IPS-15b (cell line): Measurements from ENCODE around the gene PDE11A.

Experiments
- H3K27me3 ChIP-seq: one replicate; pipeline ENCODE4 v1.6.1; 2013; ENCODE audit warnings: low read length; ENCODE audit not compliant: control insufficient read depth, insufficient read depth
- H3K36me3 ChIP-seq: one replicate; pipeline ENCODE4 v1.6.1; 2013; ENCODE audit warnings: low read length; ENCODE audit not compliant: control insufficient read depth, insufficient read depth
- H3K4me1 ChIP-seq: one replicate; pipeline ENCODE4 v1.6.1; 2013; ENCODE audit warnings: mild to moderate bottlenecking, low read length; ENCODE audit not compliant: control insufficient read depth, insufficient read depth
- H3K4me3 ChIP-seq: one replicate; pipeline ENCODE4 v1.5.1; 2013; ENCODE audit warnings: low read depth, low read length
- H3K9ac ChIP-seq: one replicate; pipeline ENCODE4 v1.6.1; 2013; ENCODE audit warnings: low read depth, mild to moderate bottlenecking, low read length
- H3K9me3 ChIP-seq: one replicate; pipeline ENCODE4 v1.6.1; 2013; ENCODE audit warnings: mild to moderate bottlenecking, low read length; ENCODE audit not compliant: control insufficient read depth, insufficient read depth

The PDE11A gene

GRCh38 chr2:178072383-178073301, at the start of gene PDE11A:
TSS of gene PDE11A (minus strand) at chr2:178072777. CDS start at chr2:178072437, 340 bp downstream.
- Histone ChIP-seq H3K27me3 (peaks cover 38% of the 10 kb centered on the region), H3K36me3 (no peaks in the 10 kb centered on the region), H3K9ac (peak within 1 kb of the TSS; percentile 51), H3K9me3 (no peaks in the 10 kb centered on the region), H3K4me3 (peak within 1 kb of the TSS; percentile 63), H3K4me1 (no peaks in the 10 kb centered on the region)

- Histone ChIP-seq H3K4me3 (no peak overlapping the region), H3K9me3 (no peaks in the 10 kb centered on the region), H3K4me1 (no peaks in the 10 kb centered on the region), H3K36me3 (no peaks in the 10 kb centered on the region), H3K27me3 (no peaks in the 10 kb centered on the region), H3K9ac (no peak overlapping the region)
Observed at GRCh38 chr2:178119179-178119922, 46.8 kb upstream of the PDE11A start.

DNA sequence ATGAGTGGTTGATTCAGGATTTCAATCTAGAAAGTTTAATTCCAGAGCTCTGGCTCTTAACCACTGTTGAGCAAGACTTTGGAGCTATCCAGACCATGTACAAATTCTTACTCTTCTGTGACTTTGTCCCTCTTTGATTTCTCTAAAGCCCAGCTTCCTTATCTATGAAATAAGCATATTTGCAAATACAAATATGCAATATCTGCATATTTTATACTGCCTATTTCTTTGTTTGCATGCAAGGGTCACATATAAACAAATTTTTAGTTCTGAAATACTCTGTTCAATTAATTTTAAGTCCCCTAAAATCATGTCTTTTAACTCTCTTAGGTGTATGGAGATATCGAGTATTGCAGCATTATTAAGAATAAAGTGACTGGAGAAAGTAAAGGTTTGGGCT, 45.1 kb upstream of the PDE11A start:
- Histone ChIP-seq H3K9me3 (no peaks in the 10 kb centered on the region), H3K36me3 (no peaks in the 10 kb centered on the region), H3K4me1 (no peaks in the 10 kb centered on the region), H3K9ac (no peak overlapping the region), H3K4me3 (no peak overlapping the region), H3K27me3 (no peaks in the 10 kb centered on the region)

GRCh38 chr2:178115271-178115670, 42.7 kb upstream of the PDE11A start:
- Histone ChIP-seq H3K4me3 (no peak overlapping the region), H3K9ac (no peak overlapping the region), H3K27me3 (no peaks in the 10 kb centered on the region), H3K9me3 (no peaks in the 10 kb centered on the region), H3K4me1 (no peaks in the 10 kb centered on the region), H3K36me3 (no peaks in the 10 kb centered on the region)

- Histone ChIP-seq H3K4me3 (no peak overlapping the region), H3K36me3 (no peaks in the 10 kb centered on the region), H3K4me1 (no peaks in the 10 kb centered on the region), H3K27me3 (no peaks in the 10 kb centered on the region), H3K9me3 (no peaks in the 10 kb centered on the region), H3K9ac (no peak overlapping the region)
Observed at GRCh38 chr2:178114462-178114861, 41.9 kb upstream of the PDE11A start.

GRCh38 chr2:178112202-178113152, 39.9 kb upstream of the PDE11A start, which contains the start of gene RBM45:
TSS of gene RBM45 (plus strand) at chr2:178112437. CDS start at chr2:178112547, 110 bp downstream.
- Histone ChIP-seq H3K9me3 (no peaks in the 10 kb centered on the region), H3K27me3 (no peaks in the 10 kb centered on the region), H3K9ac (peak within 1 kb of the TSS; percentile 81), H3K4me1 (no peaks in the 10 kb centered on the region), H3K4me3 (peak within 1 kb of the TSS; percentile 98), H3K36me3 (no peaks in the 10 kb centered on the region)

GRCh38 chr2:178111743-178112142, 39.2 kb upstream of the PDE11A start:
- Histone ChIP-seq H3K4me1 (no peaks in the 10 kb centered on the region), H3K4me3 (no peak overlapping the region), H3K27me3 (no peaks in the 10 kb centered on the region), H3K36me3 (no peaks in the 10 kb centered on the region), H3K9me3 (no peaks in the 10 kb centered on the region), H3K9ac (no peak overlapping the region)

DNA sequence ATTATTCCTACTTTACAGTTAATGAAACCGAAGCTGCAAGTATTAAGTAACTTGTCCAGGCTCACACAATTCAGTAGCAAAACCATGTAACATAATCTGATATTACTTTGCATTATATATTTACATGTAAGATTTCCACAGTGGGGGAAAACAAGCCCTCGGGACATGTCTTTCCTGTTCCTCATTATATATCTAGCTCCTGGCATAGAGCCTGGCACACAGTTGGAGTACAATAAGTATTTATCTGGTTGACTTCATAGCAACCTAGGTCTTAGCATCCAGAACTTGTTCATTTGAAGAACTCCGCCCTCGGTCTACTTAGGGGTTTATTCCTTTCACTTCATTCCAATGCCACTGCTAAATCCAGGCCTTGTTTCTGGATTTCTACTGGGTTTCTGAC, 38.1 kb upstream of the PDE11A start:
- no peak overlapping the region for H3K9ac ChIP-seq
- no peaks in the 10 kb centered on the region for H3K27me3 ChIP-seq
- H3K36me3 ChIP-seq, result no peaks in the 10 kb centered on the region
- H3K4me1 ChIP-seq, result no peaks in the 10 kb centered on the region
- H3K9me3 ChIP-seq, result no peaks in the 10 kb centered on the region
- H3K4me3 ChIP-seq, result no peak overlapping the region

DNA sequence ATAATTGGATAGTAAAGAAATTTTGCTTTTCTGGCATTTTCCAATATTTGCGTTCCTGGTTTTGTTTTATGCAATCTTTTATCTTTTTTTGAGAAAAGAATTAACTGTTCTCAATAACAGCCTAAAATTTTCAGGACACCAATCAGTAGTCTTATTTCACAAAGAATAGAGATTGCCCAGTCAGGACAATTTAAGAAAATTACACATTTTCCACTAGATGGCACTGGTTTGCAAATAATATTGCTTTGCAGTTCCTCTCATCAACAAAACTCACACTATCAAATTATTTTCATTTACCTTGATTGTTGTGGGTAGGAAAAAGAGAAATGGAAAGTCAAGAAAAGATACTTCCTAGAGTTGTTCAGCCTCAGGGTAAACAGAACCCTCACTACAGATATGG, 37.2 kb upstream of the PDE11A start:
- no peaks in the 10 kb centered on the region for H3K36me3 ChIP-seq
- H3K27me3 ChIP-seq, result no peaks in the 10 kb centered on the region
- no peak overlapping the region for H3K4me3 ChIP-seq

DNA sequence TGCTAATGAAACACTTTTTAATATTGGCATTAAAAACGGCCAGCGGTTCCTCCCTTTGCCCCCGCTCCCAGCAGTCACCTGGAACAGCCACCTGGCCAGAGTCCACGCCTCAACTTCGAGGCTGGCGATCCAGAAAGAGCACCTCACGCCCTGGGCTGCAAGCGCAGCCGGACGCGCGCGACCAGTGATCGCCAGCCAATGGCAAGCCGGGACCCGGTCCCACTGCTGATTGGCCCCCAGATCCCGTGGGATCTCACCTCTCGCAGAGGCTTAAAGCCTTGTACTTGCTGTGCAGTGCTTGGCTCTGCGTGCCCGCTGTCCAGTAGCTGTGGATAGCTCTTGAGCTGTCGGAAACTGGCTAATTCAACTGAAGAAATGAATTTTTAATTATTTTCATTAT, 35.6 kb upstream of the PDE11A start:
- Histone ChIP-seq H3K9ac (no peak overlapping the region), H3K27me3 (no peaks in the 10 kb centered on the region), H3K4me3 (no peak overlapping the region), H3K36me3 (no peaks in the 10 kb centered on the region), H3K4me1 (no peaks in the 10 kb centered on the region), H3K9me3 (no peaks in the 10 kb centered on the region)

More for the DNA sequence above, 37.2 kb upstream of the PDE11A start:
- H3K9ac ChIP-seq, result no peak overlapping the region
- H3K4me1 ChIP-seq, result no peaks in the 10 kb centered on the region
- no peaks in the 10 kb centered on the region for H3K9me3 ChIP-seq

- no peaks in the 10 kb centered on the region for H3K27me3 ChIP-seq
- no peaks in the 10 kb centered on the region for H3K9me3 ChIP-seq
- H3K4me3 ChIP-seq, result no peak overlapping the region
- no peak overlapping the region for H3K9ac ChIP-seq
- H3K36me3 ChIP-seq, result no peaks in the 10 kb centered on the region
- H3K4me1 ChIP-seq, result no peaks in the 10 kb centered on the region
Observed at GRCh38 chr2:178106053-178106452, 33.5 kb upstream of the PDE11A start.
